Stimulated activated CD8-positive, alpha-beta memory T cell treated with anti-CD3 and anti-CD28 coated beads, Interleukin-7, amount 100 ng/mL, for 24 hours (primary cell): ENCODE data around the gene PIK3R5.

Experiments
- DNase-seq: peaks from one replicate; pipeline ENCODE4 v3.0.0-alpha.2; 2020; ENCODE audit warnings: low read depth

Gene PIK3R5

DNA sequence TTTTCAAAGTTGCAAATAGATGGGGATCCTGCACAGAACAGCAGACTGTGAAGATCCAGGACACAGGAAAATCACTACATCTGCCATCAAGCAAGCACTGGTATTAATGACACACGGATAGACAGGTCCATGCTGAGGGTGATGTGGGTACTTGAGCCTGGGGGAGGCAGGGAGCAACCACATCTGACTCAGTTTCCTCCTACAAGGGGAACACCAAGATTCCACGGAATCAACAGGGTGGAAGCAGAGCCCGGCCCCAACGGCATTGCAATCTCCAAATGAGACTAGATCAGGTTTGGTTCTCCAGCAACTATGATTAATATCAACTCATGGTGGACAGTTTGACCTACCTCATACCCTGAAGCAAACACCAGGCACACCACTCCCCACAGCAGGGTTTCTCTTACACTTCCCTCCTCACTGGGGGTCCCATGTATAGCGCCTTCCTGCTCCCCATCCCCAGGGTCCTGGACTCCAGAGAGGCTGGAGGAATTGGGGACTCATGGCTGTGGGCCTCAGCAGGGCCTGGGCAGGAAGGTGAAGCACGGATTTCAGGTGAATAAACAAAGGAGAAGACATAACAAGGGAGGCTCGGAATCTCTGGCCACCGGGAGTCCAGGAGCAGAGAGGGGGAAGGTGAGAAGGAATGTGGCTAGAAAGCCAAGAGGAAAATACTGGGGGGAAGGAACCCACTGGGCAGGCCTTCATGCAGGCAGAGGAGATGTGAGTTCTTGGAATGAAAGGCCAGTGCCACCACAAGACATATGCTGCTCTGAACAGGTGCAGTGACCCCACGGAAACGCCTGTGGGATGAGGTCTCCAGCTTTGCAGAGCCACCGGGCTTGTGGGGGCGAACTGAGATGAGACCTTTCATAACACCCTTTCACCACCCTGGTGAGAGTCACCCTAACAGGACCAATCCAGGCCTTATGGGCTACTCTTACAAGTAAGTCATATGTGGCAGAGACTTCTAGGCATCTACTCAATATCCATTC is 68.6 kb downstream of the PIK3R5 start:
- DNase-seq: no peak

DNA sequence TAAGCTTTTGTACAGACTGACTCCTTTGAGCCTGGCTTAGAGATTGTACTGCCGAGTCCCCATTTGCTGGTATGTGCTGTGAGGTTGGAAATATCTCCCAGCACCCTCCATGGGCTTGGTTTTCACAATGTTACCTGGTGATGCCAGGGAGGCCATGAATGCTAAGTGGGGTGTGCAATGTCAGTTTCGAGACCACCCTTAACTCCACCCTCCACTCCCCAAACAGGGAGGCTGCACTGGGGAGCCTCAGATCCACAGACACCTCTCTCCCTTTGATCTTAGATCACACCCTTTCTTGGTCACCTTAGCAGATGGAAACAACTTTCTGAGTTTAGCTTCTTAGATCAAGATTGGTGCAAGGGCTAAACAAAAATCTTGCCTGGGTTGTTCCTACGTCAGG is 69.4 kb downstream of the PIK3R5 start:
- DNase-seq: no peak

DNA sequence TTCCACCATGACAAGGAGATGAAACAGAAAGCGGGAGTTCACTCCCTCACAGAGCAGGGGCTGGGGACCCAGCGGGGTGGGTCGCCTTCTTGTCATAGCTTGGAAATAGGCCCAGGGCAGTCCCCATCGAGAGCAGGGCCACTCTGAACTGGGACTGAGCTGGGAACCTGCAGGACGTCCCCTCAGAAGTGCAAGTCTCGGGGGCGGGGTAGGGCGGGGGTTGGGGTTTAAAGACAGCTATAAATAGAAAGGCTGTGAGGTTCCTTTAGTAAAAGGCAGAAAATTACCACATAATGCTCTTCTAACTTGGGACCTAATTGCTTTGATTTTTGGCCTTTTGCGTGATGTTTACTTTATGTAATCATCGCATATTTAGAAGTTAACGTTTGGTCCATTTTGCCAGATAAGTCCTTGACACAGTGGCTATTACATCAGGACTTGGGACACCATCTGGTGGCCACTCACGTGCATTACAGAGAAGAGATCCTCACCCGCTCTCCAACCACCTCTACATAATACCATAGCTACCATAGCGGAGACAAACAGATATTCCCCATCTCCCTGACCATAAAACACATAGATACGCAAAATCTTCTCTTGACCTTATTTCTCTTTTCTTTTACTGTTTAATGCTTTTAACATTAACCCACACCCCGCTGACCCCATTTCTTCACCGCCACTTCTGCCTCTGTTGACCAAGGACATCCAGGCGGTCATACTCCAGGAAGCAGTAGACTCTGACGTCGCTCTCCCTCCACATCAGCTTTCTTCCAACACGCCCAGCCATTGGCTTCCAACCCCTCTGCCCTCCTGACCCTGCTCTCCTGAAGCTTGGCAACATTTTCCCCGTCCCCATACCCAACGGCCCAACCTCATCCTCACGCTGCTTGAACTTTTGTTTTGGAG is 70.6 kb downstream of the PIK3R5 start:
- DNase-seq: no peak

DNA sequence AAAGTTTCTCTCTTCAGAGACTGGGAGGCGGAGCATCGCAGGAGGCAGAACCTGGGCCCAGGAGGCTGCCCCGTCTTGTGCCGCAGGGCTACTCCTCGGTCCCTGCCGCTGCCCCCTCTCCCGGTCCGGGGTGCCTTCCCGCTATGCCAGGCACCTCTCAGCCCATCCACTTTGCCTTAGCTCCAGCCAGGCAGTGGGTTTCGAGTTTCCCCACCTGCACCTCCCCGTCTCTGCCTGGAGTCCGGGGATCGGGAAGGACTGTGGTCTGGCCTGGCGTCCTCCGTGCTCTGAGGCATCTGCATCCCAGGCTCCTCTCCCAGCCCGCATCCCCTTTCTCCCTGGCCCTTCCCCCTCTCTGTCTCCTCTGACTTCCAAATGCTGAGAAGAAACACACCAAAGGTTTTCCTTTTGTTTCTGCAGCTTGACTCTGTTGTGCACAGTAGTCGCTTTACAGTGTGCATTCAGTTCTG is 71.3 kb downstream of the PIK3R5 start:
- no peak for DNase-seq

DNA sequence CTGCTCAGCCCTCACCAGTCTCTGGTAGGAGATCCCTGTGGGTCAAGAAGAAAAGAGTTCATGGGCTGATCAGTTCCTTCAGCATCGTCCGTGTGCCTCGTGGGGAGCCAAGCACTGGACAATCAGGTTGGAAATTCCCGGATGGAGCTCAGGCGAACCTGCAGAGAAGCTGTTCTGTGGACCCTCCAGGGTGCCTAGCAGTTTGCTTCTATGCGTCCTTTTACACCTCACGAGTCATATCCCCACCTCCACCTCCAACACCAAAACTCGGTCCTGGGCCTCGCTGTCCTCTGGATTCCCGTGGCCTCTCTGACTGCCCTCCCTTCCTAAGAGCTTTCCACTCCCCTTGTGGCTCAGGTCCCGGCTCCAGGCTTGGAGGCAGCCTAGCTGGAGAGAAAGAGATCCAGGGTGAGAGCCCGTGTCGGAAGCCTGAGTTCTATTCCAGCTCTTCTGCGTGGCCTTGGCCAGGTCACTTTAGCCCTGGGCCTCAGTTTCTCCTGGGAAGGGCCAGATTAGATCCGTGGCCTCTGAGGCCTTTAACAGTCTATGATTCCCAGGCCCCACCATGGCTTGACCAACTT is 71.8 kb downstream of the PIK3R5 start:
- DNase-seq: no peak

DNA sequence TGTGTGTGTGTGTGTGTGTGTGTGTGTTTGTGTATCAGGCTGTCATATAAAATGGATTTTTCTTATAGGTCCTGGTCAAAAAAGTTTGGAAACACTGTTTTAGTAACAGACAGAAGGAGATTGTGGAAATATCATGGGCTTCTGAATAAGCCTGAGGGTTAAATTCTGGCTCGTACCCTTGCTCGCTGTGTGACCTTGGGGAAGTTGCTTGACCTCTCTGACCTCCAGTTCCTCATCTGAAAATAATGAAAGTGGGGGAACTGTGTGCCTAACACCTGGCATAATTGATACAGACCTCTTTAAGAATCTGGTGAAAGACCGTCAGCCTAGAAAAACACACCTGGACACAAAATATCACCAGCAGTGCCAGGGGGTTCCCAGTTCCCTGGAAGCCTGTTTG is 72.4 kb downstream of the PIK3R5 start:
- DNase-seq: no peak

DNA sequence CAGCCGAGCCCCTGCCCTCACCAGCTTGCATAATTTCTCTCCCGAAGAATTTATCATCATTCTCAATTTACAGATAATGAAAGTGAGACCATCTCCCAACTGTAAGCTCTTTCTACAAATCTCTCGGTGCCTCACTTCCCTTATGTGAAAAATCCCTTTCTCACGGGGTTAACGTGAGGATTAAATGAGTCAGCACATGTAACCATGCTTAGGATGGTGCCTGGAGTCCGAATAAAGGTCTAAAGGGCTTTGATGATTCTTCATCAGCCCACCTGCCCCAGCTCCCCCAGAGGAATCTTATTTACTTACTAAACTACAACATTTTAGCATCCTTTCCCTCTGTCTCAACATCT is 73.2 kb downstream of the PIK3R5 start:
- DNase-seq: no peak

DNA sequence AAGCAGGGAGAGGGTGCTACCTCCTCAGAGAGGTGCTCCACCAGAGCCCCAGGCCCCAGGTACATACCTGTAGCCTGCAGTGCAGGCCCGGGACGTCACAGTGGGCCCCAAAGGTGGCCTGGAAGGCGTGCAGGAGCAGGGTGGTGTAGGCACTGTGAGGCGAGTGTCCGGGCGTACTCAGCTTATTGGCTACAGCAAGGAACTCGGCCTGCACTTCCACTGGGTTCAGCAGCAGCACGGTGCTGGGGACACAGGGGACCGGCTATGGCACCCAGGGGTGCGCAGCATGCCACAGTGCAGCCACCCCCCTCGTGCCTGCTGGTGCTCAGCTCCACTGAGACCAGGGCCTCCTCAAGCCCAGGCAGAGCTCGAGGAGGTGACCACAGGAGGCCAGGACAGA is 74.8 kb downstream of the PIK3R5 start:
- no peak for DNase-seq

DNA sequence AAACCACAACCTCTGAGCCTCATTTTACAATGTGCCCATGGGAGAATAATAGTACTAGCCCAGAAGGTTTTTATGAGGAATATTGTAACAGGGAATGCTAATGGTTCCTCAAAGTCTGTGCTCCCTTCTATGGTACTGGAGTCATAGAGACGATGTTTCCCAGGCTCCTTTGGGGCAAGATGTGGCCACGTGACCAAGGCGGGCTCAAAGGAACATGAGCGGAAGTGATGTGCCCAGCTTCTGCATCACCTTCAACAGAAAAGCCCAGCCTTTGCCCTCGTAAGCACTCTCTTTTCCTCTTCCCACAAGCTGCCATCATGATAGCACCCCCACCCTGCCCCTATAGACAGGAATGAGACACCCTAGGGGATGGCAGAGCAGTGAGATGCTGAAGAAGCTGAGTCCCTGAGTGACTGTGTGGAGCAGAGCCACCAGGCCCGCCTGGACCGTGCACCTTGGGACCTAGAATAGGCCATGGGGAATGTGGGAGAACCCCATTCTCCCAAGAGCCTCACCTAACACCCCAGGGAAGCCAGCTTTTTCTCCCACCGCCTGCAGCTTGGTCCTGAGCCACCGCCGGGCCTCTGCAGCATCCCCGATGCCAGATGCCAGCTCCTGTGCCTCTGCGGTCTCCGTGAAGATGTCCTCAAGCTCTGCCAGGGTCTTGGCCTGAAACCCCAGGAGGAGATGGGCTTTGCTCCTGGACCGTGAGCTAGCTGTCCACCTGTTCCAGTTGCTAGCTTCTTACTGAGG is 75.9 kb downstream of the PIK3R5 start:
- no peak for DNase-seq

DNA sequence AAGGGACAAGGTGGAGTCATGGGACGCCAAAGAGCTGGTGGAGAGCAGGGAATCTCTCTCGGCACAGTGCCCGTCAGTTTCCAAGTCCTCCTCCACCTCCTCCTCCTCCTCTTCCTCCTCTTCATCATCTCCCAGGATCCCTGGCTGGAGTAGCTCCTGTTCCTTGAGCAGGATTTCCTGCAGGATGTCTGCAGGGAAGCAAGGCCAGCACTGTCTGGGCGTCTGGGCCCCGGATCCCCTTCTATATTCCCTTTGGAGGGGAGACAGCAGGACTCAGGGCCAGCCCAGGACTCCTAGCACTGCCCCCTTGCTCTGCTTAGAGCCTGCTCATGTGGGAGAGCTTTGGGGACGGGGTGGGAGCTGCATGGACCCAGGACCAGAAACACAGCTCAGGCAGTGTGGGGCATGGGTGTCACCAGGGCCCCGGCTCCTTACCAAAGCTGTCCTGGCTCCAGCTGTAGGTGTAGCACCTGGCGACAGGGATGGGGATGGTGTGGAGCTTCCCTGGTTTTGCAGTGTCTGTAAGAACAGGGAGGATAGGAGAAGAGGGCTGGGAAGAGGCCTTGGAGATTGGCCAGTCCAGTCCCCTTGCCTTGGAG is 76.7 kb downstream of the PIK3R5 start:
- DNase-seq: no peak

DNA sequence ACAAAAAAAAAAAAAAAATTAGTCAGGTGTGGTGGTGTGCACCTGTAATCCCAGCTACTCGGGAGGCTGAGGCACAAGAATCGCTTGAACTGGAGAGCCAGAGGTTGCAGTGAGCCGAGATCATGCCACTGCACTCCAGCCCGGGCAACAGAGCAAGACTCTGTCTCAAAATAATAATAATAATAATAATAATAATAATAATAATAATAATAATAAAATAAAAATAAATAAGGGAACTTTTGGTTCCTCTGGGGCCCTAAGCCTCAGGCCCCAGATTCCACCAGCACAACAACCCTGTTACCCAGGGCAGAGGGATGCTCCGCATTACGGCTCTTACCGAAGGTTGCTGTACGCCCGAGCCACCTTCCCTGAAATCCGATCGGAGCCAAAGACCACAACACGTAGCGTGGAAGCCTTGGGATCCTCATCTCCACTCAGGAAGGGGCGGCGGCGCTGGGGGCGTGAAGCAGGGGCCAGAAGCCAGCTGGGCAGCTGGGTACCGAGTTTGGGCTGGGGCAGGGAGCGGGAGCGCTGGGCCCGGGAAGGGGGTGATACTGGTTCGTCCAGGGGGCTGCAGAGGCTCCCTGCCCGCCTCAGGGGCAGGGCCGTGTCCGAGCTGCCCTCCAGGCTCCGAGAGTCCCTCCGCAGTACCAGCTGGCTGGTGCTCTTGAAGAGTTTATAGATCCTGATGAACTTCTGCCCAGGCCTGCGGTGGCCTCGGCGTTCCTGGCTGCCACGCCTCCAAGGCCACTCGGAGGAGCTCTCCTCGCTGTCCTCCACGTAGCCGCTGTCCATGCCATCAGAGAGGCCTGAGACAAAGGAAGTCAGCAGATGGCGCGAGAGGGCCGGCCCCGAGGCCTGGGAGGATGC is 77.4 kb downstream of the PIK3R5 start:
- DNase-seq: no peak

DNA sequence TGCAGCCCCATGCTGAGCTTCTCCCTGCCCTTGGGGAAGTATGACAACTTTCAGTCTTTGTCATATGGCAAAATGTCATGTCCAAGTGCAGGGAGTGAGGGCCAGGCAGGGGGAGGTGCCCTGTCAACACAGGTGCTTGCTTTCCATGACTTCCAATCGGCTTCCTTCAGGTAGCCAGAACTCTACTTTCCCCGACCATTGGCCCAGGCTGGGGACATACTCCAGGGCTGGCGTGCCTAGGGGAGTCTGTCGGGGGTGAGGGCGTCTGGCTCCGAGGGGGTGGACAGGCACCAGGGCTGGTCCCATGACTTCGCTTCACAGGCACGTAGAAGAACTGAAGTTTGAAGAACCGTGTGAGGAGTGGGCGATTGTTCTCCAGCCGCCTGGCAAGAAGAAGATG is 78.2 kb downstream of the PIK3R5 start:
- DNase-seq: no peak

DNA sequence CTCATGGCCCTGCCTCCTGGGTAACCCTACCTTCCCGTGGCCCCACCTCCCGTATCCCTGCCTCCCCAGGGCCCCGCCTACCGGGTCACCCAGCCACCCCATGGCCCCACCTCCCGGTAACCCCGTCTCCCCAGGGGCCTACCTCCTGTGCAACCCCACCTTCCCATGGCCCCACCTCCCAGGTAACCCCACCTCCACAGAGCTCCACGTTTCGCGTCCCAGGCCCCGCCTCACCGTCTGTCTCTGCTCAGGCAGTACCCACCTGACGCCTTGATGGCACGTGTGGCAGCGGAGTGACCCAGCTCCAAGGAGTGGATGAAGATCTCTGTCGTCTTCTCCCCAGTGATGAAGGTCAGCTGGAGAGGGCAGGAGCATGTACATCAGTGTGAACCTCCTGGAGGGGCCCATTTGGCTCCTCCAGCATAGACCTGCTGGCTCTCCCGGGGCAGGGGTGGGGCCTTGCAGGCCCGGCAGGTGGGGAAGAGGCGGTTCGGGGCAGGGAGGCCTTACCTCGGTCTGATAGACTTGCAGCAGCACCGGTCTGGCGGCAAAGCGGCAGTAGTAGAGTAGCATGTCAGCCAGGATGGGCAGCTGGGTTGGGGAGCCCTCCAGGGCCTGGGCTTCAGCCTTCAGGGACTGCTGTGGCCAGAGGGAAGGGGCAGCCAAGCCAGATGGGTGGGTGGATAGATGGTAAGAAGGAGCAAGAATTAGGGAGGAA is 79.4 kb downstream of the PIK3R5 start:
- no peak for DNase-seq

DNA sequence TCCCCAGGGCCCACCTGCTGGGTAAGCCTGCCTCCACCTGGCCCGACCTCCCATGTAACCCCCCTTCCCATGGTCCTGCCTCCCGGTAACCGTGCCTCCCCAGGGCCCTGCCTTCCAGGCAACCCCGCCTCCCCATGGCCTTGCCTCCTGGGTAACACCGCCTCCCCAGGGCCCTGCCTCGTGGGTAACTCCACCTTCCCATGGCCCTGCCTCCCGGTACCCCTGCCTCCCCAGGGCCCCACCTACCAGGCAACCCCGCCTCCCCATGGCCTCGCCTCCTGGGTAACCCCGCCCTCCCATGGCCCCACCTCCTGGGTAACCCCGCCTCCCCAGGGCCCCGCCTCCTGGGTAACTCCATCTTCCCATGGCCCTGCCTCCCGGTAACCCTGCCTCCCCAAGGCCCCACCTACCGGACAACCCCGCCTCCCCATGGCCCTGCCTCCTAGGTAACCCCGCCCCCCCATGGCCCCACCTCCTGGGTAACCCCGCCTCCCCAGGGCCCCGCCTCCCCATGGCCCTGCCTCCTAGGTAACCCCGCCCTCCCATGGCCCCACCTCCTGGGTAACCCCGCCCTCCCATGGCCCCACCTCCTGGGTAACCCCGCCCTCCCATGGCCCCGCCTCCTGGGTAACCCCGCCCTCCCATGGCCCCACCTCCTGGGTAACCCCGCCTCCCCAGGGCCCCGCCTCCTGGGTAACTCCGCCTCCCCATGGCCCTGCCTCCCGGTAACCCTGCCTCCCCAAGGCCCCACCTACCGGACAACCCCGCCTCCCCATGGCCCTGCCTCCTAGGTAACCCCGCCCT is 80.1 kb downstream of the PIK3R5 start:
- DNase-seq: peak; percentile 32

DNA sequence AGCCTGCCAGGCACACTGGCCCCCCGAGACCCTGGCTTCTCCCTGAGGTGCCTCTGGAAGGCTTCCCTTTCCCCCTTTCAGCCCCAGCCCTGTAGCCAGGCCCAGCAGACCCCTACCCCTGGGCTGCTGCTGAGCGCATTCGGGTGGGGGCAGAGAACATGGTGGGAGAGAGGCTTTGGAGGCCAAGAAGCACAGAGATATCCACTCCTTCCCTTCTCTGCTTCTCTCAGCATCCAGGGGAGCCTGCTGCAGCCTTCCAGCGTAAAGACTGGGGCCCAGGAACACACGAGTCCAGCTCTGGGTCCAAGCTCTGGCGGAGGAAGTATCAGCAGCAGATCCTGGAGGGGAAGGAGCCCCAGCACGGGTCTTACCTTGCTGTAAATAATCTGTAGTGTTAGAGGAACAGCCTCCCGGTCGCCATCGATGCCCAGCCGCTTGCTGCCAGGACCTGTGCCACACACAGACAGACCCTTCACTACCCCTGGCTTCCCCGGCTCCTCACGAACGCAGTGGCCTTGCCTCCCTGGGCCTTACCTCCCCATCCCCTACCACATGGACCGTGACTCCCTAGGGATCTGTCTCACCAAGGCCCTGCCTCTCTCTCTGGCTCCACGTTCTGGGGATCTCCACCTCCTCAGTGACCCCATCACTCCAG is 81.0 kb downstream of the PIK3R5 start:
- no peak for DNase-seq

DNA sequence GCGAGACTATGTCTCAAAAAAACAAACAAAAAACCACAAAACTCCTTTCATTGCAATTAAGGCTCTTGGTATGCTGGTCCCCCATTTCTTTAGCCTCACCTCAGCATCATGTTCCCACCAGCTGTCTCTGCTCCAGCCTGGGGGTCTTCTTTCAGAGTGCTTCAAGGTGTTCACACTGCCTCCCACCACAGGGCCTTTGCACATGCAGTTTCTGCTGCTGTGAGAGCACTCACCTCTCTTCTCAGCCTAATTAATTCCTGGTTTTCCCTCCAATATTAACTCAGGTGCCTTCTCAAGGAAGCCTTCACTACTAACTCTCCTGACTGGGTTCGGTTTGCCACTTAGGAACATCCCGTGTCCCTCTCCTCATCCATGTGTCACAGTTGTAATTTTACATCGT is 82.2 kb downstream of the PIK3R5 start:
- DNase-seq: no peak

DNA sequence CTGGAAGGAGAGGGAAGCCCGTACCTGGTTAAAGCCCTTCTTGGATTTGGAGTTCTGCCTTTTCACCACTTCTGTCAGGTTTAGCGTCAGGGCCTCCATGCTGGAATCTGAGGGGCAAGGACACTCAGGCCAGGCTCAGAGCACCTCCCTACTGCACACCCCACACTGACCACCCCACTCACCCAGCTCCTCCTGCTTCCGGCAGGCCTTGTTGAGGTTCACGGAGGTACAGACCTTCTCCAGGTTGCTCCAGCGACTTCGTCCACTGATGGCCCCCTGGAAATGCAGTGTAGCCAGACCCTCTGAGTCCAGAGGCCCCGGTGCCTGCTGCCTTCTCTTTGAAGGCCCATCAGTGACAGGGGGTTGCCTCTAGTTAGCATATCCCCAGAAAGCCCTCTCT is 83.9 kb downstream of the PIK3R5 start:
- DNase-seq: no peak

DNA sequence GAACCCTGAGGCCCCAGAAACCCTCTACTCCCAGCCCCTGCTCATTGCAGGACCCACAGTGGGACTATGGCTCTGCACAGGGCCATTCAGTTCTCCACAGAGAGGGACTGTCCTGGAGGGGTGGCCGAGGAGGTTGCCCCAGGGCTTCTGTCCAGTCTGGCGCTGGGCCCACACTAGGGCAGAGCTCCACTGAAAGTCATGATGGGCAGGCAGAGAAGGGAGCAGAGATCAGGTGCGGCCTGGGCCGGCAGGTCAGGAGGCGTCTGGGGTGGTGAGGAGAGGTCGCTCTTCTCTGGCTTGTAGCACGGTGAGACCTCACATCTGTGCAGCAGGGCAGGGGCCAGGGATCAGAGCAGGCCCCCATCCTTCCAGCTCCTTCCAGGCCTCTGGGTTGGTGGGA is 85.0 kb downstream of the PIK3R5 start:
- no peak for DNase-seq
